Panc1 (cell line): ENCODE results near the gene ASXL1. TPM values are rescaled to one million over a fixed set of nuclear protein-coding genes. Genes with fewer than 3 reads are reported as not detected.

Experiments
- ATAC-seq: fragments of 200-7000 bp; cut with Tn5 transposase; 2 replicates; pipeline ENCODE4 v1.9.1; 2020; ENCODE audit warnings: mild to moderate bottlenecking, moderate library complexity
- BruUV-seq: library from RNA; stranded (reverse); fragments of 400-500 nt; replicated peaks from 2 replicates; lab custom pipeline; 2021; lab: Mats Ljungman, UMichigan
- CTCF ChIA-PET: fragments of 300-600 bp; sonication (Branson Sonifier 250); formaldehyde crosslinking; loops from one replicate; lab custom pipeline; 2022; ENCODE audit warnings: antibody characterized with exemption; lab: Charles Lee
- POLR2A ChIA-PET: fragments of 300-600 bp; sonication (Branson Sonifier 250); formaldehyde crosslinking; loops from one replicate; lab custom pipeline; 2022; ENCODE audit warnings: antibody characterized with exemption; lab: Charles Lee
- DNase-seq: peaks from one replicate; pipeline ENCODE4 v3.0.0-alpha.2; 2010; ENCODE audit warnings: low read depth, low spot score
- H3K27ac ChIP-seq: 2 replicates; pipeline ENCODE4 v1.5.1; 2011; ENCODE audit warnings: mild to moderate bottlenecking, low read length, inconsistent platforms
- H3K27me3 ChIP-seq: fragments of 200-500 bp; sonication (Bioruptor generic); 2 replicates; pipeline ENCODE4 v1.6.0; 2014; ENCODE audit warnings: low read length, inconsistent platforms; ENCODE audit not compliant: control insufficient read depth, insufficient read depth
- H3K36me3 ChIP-seq: fragments of 200-500 bp; sonication (Bioruptor generic); 2 replicates; pipeline ENCODE4 v1.5.1; 2014; ENCODE audit warnings: inconsistent platforms, mild to moderate bottlenecking, low read length, moderate library complexity; ENCODE audit not compliant: control insufficient read depth, insufficient read depth
- H3K4me1 ChIP-seq: 2 replicates; pipeline ENCODE4 v1.5.1; 2011; ENCODE audit warnings: inconsistent platforms, mild to moderate bottlenecking, low read length, moderate library complexity; ENCODE audit not compliant: control insufficient read depth, insufficient read depth
- H3K4me3 ChIP-seq, 2 experiments: 2 replicates each; pipeline ENCODE4 v1.5.1; 2011 to 2012; ENCODE audit warnings: low read depth in 2 of 2, low read length in 2 of 2, mild to moderate bottlenecking in 2 of 2, inconsistent platforms in 1 of 2, moderate library complexity in 1 of 2
- H3K9me3 ChIP-seq: fragments of 200-500 bp; sonication (Bioruptor generic); 2 replicates; pipeline ENCODE4 v1.5.1; 2014; ENCODE audit warnings: low read depth, mild to moderate bottlenecking, inconsistent platforms, low read length, moderate library complexity; ENCODE audit not compliant: control insufficient read depth, insufficient read depth
- POLR2AphosphoS5 ChIP-seq: IDR thresholded peaks from 2 replicates; pipeline ENCODE4 v1.6.1; 2012; ENCODE audit warnings: mild to moderate bottlenecking, low read depth, low read length, moderate library complexity
- SIN3A ChIP-seq: IDR thresholded peaks from 2 replicates; pipeline ENCODE4 v1.6.1; 2012; ENCODE audit warnings: low read depth, mild to moderate bottlenecking, low read length, moderate library complexity, borderline replicate concordance; ENCODE audit not compliant: insufficient read depth
- TCF7L2 ChIP-seq: IDR thresholded peaks from 2 replicates; pipeline ENCODE4 v1.6.1; 2011; ENCODE audit warnings: mild to moderate bottlenecking, low read depth, low read length, inconsistent platforms
- in situ Hi-C: cut with HindIII; loops from 2 replicates; pipeline ENCODE4 v1.10.0; 2016; ENCODE audit warnings: low sequenced_read_pairs, low pct_unique_long_range_greater_than_20kb
- intact Hi-C: fragments of 100-400 bp; cut with micrococcal nuclease; formaldehyde crosslinking; loops from one replicate; pipeline ENCODE4 v1.10.0; 2022; ENCODE audit not compliant: unreplicated experiment
- total RNA-seq: library from RNA; stranded (reverse); gene quantifications from one replicate; pipeline ENCODE4 v1.2.1, GENCODE V29; 2021; ENCODE audit not compliant: unreplicated experiment
- TF ChIP-seq, protein P1 (sequence below), 2 experiments: IDR thresholded peaks; 2 replicates each; pipeline ENCODE4 v1.6.1; 2011 to 2012; ENCODE audit warnings: low read depth in 2 of 2, control low read depth in 1 of 2, low read length in 1 of 2, mild to moderate bottlenecking in 1 of 2, moderate library complexity in 1 of 2; ENCODE audit not compliant: insufficient read depth in 1 of 2
- TF ChIP-seq, protein P2 (sequence below): fragments of 450-650 bp; IDR thresholded peaks from 2 replicates; pipeline ENCODE4 v1.5.1; 2017; ENCODE audit warnings: mild to moderate bottlenecking

The ASXL1 gene
- total RNA-seq, 1 experiment from 2014 or later, result 205 TPM

DNA sequence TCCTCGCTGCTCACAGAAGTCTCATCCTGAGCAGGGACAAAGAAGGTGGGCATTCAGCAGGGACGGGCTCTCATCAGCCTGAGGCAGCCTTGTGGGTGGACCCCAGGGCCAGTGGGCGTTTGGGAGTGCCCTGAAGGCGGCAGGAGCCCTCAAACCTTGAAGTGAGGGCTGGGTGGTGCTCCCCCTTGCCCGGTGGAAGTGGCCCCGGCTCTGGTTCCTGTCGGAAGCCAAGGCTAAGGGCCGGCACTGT lies 116.5 kb downstream of the ASXL1 start:
- intact Hi-C loops, result no loop called here
- TF ChIP-seq TCF7L2 (no peak), POLR2AphosphoS5 (no peak), SIN3A (no peak)
- TF ChIP-seq, protein P1, sequence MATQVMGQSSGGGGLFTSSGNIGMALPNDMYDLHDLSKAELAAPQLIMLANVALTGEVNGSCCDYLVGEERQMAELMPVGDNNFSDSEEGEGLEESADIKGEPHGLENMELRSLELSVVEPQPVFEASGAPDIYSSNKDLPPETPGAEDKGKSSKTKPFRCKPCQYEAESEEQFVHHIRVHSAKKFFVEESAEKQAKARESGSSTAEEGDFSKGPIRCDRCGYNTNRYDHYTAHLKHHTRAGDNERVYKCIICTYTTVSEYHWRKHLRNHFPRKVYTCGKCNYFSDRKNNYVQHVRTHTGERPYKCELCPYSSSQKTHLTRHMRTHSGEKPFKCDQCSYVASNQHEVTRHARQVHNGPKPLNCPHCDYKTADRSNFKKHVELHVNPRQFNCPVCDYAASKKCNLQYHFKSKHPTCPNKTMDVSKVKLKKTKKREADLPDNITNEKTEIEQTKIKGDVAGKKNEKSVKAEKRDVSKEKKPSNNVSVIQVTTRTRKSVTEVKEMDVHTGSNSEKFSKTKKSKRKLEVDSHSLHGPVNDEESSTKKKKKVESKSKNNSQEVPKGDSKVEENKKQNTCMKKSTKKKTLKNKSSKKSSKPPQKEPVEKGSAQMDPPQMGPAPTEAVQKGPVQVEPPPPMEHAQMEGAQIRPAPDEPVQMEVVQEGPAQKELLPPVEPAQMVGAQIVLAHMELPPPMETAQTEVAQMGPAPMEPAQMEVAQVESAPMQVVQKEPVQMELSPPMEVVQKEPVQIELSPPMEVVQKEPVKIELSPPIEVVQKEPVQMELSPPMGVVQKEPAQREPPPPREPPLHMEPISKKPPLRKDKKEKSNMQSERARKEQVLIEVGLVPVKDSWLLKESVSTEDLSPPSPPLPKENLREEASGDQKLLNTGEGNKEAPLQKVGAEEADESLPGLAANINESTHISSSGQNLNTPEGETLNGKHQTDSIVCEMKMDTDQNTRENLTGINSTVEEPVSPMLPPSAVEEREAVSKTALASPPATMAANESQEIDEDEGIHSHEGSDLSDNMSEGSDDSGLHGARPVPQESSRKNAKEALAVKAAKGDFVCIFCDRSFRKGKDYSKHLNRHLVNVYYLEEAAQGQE (IDR thresholded peaks at IDR 0.05; ENCODE audit: insufficient read depth in 1 of 2, low read depth in 2 of 2, low read length in 1 of 2), result no peak
- TF ChIP-seq, protein P2, sequence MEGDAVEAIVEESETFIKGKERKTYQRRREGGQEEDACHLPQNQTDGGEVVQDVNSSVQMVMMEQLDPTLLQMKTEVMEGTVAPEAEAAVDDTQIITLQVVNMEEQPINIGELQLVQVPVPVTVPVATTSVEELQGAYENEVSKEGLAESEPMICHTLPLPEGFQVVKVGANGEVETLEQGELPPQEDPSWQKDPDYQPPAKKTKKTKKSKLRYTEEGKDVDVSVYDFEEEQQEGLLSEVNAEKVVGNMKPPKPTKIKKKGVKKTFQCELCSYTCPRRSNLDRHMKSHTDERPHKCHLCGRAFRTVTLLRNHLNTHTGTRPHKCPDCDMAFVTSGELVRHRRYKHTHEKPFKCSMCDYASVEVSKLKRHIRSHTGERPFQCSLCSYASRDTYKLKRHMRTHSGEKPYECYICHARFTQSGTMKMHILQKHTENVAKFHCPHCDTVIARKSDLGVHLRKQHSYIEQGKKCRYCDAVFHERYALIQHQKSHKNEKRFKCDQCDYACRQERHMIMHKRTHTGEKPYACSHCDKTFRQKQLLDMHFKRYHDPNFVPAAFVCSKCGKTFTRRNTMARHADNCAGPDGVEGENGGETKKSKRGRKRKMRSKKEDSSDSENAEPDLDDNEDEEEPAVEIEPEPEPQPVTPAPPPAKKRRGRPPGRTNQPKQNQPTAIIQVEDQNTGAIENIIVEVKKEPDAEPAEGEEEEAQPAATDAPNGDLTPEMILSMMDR, result no peak
- no peak for DNase-seq
- ATAC-seq, result no peak
- BruUV-seq, result no TSS peak
- Histone ChIP-seq H3K4me3 (no peak overlapping the region), H3K4me1 (peaks cover 47% of the 10 kb centered on the region), H3K27me3 (no peaks in the 10 kb centered on the region), H3K36me3 (no peaks in the 10 kb centered on the region), H3K9me3 (no peaks in the 10 kb centered on the region), H3K27ac (peak overlapping the region; percentile 71; the same call in 1 of the 2 replicates)
- ChIA-PET CTCF (no interaction called here), POLR2A (no interaction called here)
- in situ Hi-C loops, result no loop called here

DNA sequence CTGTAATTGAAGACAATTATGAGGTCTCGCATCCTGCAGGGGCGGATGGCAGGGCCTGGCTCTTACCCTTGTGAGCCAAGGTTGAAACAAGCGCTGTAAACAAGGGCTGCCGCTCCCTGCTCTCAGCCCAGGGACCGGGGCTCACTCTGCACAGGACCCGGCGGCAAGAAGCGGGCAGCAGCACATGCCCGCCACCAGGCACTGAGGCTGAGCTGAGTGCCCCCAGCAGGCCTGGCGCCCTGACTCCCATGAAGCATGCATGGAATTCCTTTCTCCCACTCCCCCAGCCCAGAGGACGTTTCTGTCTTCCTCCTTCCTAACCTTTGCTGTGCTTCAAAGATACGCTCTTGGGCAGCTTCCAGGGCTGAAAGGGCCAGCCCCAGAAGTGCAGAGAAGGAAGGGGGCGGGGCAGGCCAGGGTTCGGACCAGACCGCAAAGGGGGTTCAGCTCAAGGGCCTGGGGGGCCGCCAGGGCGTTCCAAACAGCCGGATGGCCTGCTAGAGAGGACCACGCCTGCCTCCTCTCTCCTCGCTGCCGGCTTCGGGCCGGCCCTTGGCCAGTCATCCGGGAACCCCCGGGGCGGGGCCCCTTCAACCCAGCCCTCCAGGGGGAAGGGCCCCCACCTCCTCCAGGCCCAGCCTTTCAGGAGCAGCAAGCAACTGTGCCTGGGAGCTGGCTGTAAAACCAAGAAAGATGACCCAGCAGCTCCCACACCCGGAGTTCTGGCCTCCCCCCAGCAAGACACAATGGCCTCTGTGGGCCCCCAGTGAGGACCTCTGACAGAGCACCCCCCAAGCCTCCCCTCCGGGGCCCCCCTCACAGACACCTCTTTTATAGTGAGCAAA lies 117.1 kb downstream of the ASXL1 start:
- TF ChIP-seq POLR2AphosphoS5, result no peak
- TF ChIP-seq SIN3A, result no peak
- TF ChIP-seq, protein P2, result no peak
- TF ChIP-seq TCF7L2, result no peak
- TF ChIP-seq, protein P1 (IDR thresholded peaks at IDR 0.05; ENCODE audit: insufficient read depth in 1 of 2, low read depth in 2 of 2, low read length in 1 of 2), result no peak
- Histone ChIP-seq H3K4me3 (peak overlapping the region in 1 of 2 experiments; percentile 33; a peak in 3 of 4 replicates), H3K36me3 (no peaks in the 10 kb centered on the region), H3K9me3 (no peaks in the 10 kb centered on the region), H3K4me1 (peaks cover 48% of the 10 kb centered on the region), H3K27me3 (no peaks in the 10 kb centered on the region), H3K27ac (peak overlapping the region; percentile 71)
- in situ Hi-C loops (no loop called here), intact Hi-C loops (no loop called here)
- BruUV-seq, result no TSS peak
- POLR2A ChIA-PET, result no interaction called here
- CTCF ChIA-PET, result no interaction called here
- ATAC-seq (peak; percentile 76), DNase-seq (no peak)
